ENCODE data around the gene PNMT. TPM values are rescaled to one million over a fixed set of nuclear protein-coding genes. Genes with fewer than 3 reads are reported as not detected.

PNMT gene
- 1 to 10 TPM in 3 of 4 donors, not detected in 1; 3.8 to 5.0 (median 4.7) TPM for total RNA-seq

DNA sequence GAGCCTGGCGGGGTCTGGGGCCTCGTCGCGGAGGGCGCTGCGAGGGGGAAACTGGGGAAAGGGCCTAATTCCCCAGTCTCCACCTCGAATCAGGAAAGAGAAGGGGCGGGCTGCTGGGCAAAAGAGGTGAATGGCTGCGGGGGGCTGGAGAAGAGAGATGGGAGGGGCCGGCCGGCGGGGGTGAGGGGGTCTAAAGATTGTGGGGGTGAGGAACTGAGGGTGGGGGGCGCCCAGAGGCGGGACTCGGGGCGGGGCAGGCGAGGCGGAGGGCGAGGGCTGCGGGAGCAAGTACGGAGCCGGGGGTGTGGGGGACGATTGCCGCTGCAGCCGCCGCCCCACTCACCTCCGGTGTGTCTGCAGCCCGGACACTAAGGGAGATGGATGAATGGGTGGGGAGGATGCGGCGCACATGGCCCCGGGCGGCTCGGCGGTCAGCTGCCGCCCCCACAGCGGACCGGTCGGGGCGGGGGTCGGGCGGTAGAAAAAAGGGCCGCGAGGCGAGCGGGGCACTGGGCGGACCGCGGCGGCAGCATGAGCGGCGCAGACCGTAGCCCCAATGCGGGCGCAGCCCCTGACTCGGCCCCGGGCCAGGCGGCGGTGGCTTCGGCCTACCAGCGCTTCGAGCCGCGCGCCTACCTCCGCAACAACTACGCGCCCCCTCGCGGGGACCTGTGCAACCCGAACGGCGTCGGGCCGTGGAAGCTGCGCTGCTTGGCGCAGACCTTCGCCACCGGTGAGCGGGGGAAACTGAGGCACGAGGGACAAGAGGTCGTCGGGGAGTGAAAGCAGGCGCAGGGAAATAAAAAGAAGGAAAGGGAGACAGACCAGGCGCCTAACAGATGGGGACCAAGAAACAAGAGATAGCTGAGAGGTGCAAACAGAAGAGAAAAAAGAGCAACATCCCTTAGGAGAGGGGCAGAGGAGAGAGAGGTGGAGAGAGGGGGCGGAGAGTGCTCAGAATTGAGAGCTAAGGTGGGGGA is at the start of gene PNMT:
Gene PNMT, plus strand, starts transcription at position 509 of the 980 bp plus-strand sequence. Its CDS starts 23 bp downstream, at position 532.
- Histone ChIP-seq H3K4me1 (peaks cover 0 to 19% of the 10 kb centered on the region in 2 donors), H3K9me3 (no peaks in the 10 kb centered on the region), H3K36me3 (no peaks in the 10 kb centered on the region), H3K27ac (peak within 1 kb of the TSS in 1 of 2 donors; percentile 58), H3K4me3 (peak within 1 kb of the TSS in 1 of 2 donors; percentile 28), H3K27me3 (peaks cover 25 to 34% of the 10 kb centered on the region in 2 donors)
- intact Hi-C loops (cut with DNase I; ENCODE audit: low total_unique reads), result no loop called here
- DNase-seq, result peak in 1 of 2 donors; percentile 57
- TF ChIP-seq POLR2A (IDR thresholded peaks at IDR 0.05), result peak in 1 of 2 donors; percentile 16
- TF ChIP-seq, protein P1, sequence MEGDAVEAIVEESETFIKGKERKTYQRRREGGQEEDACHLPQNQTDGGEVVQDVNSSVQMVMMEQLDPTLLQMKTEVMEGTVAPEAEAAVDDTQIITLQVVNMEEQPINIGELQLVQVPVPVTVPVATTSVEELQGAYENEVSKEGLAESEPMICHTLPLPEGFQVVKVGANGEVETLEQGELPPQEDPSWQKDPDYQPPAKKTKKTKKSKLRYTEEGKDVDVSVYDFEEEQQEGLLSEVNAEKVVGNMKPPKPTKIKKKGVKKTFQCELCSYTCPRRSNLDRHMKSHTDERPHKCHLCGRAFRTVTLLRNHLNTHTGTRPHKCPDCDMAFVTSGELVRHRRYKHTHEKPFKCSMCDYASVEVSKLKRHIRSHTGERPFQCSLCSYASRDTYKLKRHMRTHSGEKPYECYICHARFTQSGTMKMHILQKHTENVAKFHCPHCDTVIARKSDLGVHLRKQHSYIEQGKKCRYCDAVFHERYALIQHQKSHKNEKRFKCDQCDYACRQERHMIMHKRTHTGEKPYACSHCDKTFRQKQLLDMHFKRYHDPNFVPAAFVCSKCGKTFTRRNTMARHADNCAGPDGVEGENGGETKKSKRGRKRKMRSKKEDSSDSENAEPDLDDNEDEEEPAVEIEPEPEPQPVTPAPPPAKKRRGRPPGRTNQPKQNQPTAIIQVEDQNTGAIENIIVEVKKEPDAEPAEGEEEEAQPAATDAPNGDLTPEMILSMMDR (IDR thresholded peaks at IDR 0.05), result peak; percentile 43 to 70 (median 67)

GRCh38 chr17:39618956-39619785 is 49.1 kb upstream of the PNMT start:
- Histone ChIP-seq H3K27me3 (peaks cover 0 to 4% of the 10 kb centered on the region in 2 donors), H3K9me3 (no peaks in the 10 kb centered on the region), H3K4me1 (no peaks in the 10 kb centered on the region), H3K36me3 (no peaks in the 10 kb centered on the region), H3K4me3 (no peak overlapping the region), H3K27ac (no peak overlapping the region)
- TF ChIP-seq, protein P1 (IDR thresholded peaks at IDR 0.05), result no peak
- no peak for TF ChIP-seq POLR2A (IDR thresholded peaks at IDR 0.05)
- no peak for DNase-seq
- intact Hi-C loops (cut with DNase I; ENCODE audit: low total_unique reads), result no loop called here

DNA sequence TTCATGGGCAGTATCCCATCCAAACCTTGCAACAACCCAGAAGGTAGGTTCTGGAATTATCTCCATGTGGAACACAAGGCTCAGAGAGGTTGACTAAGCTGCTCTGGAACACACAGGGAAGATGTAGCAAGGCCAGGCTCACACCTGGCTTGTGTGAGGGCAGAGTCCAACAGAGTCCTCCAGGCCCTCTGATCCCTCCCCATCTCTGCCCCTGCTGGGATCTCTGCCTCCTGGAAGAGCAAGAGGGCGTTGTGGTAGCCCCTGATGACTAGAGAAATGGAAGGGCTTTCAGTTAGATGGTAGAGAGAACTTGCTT is 48.5 kb upstream of the PNMT start:
- intact Hi-C loops (cut with DNase I; ENCODE audit: low total_unique reads), result loop anchor here (5.0 to 10.0 kb wide), 2 partner anchors 65 to 133 kb away; no protein-coding TSS in a partner anchor
- TF ChIP-seq, protein P1 (IDR thresholded peaks at IDR 0.05), result no peak
- no peak for TF ChIP-seq POLR2A (IDR thresholded peaks at IDR 0.05)
- no peak overlapping the region for H3K4me3 ChIP-seq

GRCh38 chr17:39621523-39622379 is 46.5 kb upstream of the PNMT start:
- no peak overlapping the region for H3K27ac ChIP-seq
- peak; percentile 83 to 89 for DNase-seq
- peaks cover 0 to 4% of the 10 kb centered on the region in 2 donors for H3K4me1 ChIP-seq
- no peak overlapping the region for H3K4me3 ChIP-seq
- H3K27me3 ChIP-seq, result peaks cover 14 to 17% of the 10 kb centered on the region in 2 donors
- no peaks in the 10 kb centered on the region for H3K36me3 ChIP-seq
- intact Hi-C loops (cut with DNase I; ENCODE audit: low total_unique reads), result loop anchor here (5.0 to 10.0 kb wide), 2 partner anchors 67 to 131 kb away; no protein-coding TSS in a partner anchor
- no peaks in the 10 kb centered on the region for H3K9me3 ChIP-seq
- TF ChIP-seq, protein P1 (IDR thresholded peaks at IDR 0.05), result peak; percentile 98 to 100 (median 100)
- TF ChIP-seq POLR2A (IDR thresholded peaks at IDR 0.05), result no peak

More for the DNA sequence above, 48.5 kb upstream of the PNMT start:
- H3K27me3 ChIP-seq, result peaks cover 0 to 4% of the 10 kb centered on the region in 2 donors
- no peak overlapping the region for H3K27ac ChIP-seq
- no peak for DNase-seq
- H3K36me3 ChIP-seq, result no peaks in the 10 kb centered on the region
- no peaks in the 10 kb centered on the region for H3K9me3 ChIP-seq
- H3K4me1 ChIP-seq, result no peaks in the 10 kb centered on the region

Measured in uterus (tissue), 4 donors.